Esophagus muscularis mucosa (tissue), 4 donors: ENCODE data around the gene ATP2A3. TPM values are rescaled to one million over a fixed set of nuclear protein-coding genes. Genes with fewer than 3 reads are reported as not detected.

Source experiments
- DNase-seq: peaks from one replicate; pipeline ENCODE4 v3.0.0-alpha.2; 2017; ENCODE audit errors: extremely low spot score
- H3K27ac ChIP-seq, 4 donors: fragments of 200-600 bp; sonication (generic); replicated peaks in 1 of 4; 1 replicate in 3 of 4; 2 replicates in 1 of 4; pipeline ENCODE4 v1.5.1; 2016 to 2019; ENCODE audit warnings: mild to moderate bottlenecking in 1 of 4
- H3K27me3 ChIP-seq, 4 donors: fragments of 200-600 bp; sonication (generic); one replicate each; pipeline versions ENCODE4 v1.5.1 to v1.6.0; 2016 to 2019
- H3K36me3 ChIP-seq, 4 donors: fragments of 200-600 bp; sonication (generic); one replicate each; pipeline ENCODE4 v1.5.1; 2016 to 2019
- H3K4me1 ChIP-seq, 4 donors: fragments of 200-600 bp; sonication (generic); one replicate each; pipeline ENCODE4 v1.5.1; 2016 to 2019
- H3K4me3 ChIP-seq, 4 donors: fragments of 200-600 bp; sonication (generic); 1 replicate in 2 of 4; 2 replicates in 2 of 4; pipeline ENCODE4 v1.5.1; 2016 to 2019; ENCODE audit warnings: mild to moderate bottlenecking in 4 of 4, moderate library complexity in 1 of 4
- H3K9me3 ChIP-seq, 4 donors: fragments of 200-600 bp; sonication (generic); 1 replicate in 3 of 4; 2 replicates in 1 of 4; pipeline ENCODE4 v1.5.1; 2016 to 2019
- CTCF ChIP-seq, 3 experiments: fragments of 200-600 bp in 2 of 3; fragments of 450-650 bp in 1 of 3; sonication (generic) in 2 of 3; IDR thresholded peaks; one replicate each; pipeline ENCODE4 v1.5.1; 2017 to 2019; ENCODE audit warnings: antibody characterized with exemption in 3 of 3, mild to moderate bottlenecking in 2 of 3, moderate library complexity in 1 of 3
- EP300 ChIP-seq: sonication (generic); formaldehyde crosslinking; IDR thresholded peaks from one replicate; pipeline ENCODE4 v1.6.1; 2017; ENCODE audit warnings: antibody characterized with exemption
- POLR2A ChIP-seq: fragments of 450-650 bp; IDR thresholded peaks from one replicate; pipeline ENCODE4 v1.6.1; 2017; ENCODE audit warnings: antibody characterized with exemption, moderate library complexity, mild to moderate bottlenecking, low read depth
- POLR2AphosphoS5 ChIP-seq, 2 donors: sonication (generic); formaldehyde crosslinking; IDR thresholded peaks; one replicate each; pipeline ENCODE4 v1.6.1; 2017; ENCODE audit warnings: antibody characterized with exemption in 2 of 2
- WGBS: methylation state at CpG from one replicate; pipeline ENCODE4 v1.1.5; 2018; 5-methylcytosine and 5-hydroxymethylcytosine counted together
- intact Hi-C: fragments of 100-400 bp; cut with DNase I; formaldehyde crosslinking; loops from one replicate; pipeline ENCODE4 v1.15.1; 2023
- total RNA-seq, 4 donors: library from RNA; depleted of rRNA; stranded (reverse); fragments of >200 nt; gene quantifications; one replicate each; pipeline versions ENCODE4 v1.1.0 to v1.2.1, GENCODE V29; 2016

The ATP2A3 gene
- total RNA-seq, 4 donors from 2014 or later: 17.9 to 35.4 (median 24.8) TPM

GRCh38 chr17:3915995-3916696 lies 48.1 kb downstream of the ATP2A3 start, which contains the start of gene P2RX1:
P2RX1 (minus strand) TSS chr17:3916465; CDS start chr17:3916225, 240 bp downstream.
- Histone ChIP-seq H3K4me1 (peaks cover 16 to 59% (median 49%) of the 10 kb centered on the region in 4 donors), H3K27ac (peak within 1 kb of the TSS; percentile 44 to 82 (median 64)), H3K4me3 (peak within 1 kb of the TSS; percentile 10 to 29 (median 19)), H3K27me3 (no peaks in the 10 kb centered on the region), H3K36me3 (no peaks in the 10 kb centered on the region), H3K9me3 (no peaks in the 10 kb centered on the region)
- DNase-seq: no peak
- intact Hi-C loops: loop anchor here (2.0 kb wide), 1 partner anchor 89 kb away; no protein-coding TSS in a partner anchor
- no peak for TF ChIP-seq CTCF (IDR thresholded peaks at IDR 0.05)
- TF ChIP-seq POLR2A: no peak
- no peak for TF ChIP-seq EP300
- TF ChIP-seq POLR2AphosphoS5 (IDR thresholded peaks at IDR 0.05): no peak
- 79% methylated on average over 20 of the region's 28 CpGs for WGBS

DNA sequence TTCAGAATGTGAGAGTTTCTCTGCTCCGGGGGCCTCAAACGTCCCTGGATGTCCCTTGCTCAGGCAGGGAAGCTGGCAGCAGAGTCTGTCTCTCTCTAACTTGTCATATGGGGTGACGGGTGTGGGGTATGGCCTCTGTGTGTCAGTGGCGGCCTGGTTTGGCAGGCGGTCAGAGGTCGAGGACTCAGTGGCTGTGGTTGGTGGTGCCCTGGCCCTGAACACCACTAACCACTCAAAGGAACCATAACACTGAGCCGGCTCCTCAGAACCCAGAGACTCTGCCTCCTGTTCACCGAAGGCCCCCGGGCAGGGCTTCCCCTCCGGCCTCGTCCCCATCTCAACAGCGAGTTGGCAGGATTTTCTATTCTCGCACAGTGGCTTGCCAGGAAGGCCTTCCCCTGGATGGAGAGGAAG lies 48.6 kb downstream of the ATP2A3 start:
- H3K9me3 ChIP-seq: no peaks in the 10 kb centered on the region
- H3K4me1 ChIP-seq: peaks cover 16 to 62% (median 49%) of the 10 kb centered on the region in 4 donors
- TF ChIP-seq CTCF (IDR thresholded peaks at IDR 0.05): no peak
- TF ChIP-seq POLR2A: no peak
- TF ChIP-seq EP300: no peak
- no peak for TF ChIP-seq POLR2AphosphoS5 (IDR thresholded peaks at IDR 0.05)
- 79% methylated on average over 10 of the region's 13 CpGs for WGBS
- no peaks in the 10 kb centered on the region for H3K27me3 ChIP-seq
- H3K27ac ChIP-seq: peak overlapping the region; percentile 44 to 82 (median 64)
- H3K4me3 ChIP-seq: peak overlapping the region; percentile 10 to 29 (median 19)
- DNase-seq: no peak
- H3K36me3 ChIP-seq: no peaks in the 10 kb centered on the region
- intact Hi-C loops: loop anchor here (2.0 kb wide), 1 partner anchor 89 kb away; no protein-coding TSS in a partner anchor

GRCh38 chr17:3914312-3914670 lies 49.9 kb downstream of the ATP2A3 start:
- Histone ChIP-seq H3K36me3 (no peaks in the 10 kb centered on the region), H3K4me3 (peak overlapping the region in 3 of 4 donors; percentile 3 to 28 (median 11)), H3K27ac (peak overlapping the region; percentile 20 to 82 (median 68)), H3K4me1 (peaks cover 16 to 61% (median 47%) of the 10 kb centered on the region in 4 donors), H3K9me3 (no peaks in the 10 kb centered on the region), H3K27me3 (no peaks in the 10 kb centered on the region)
- WGBS: 70% methylated on average over 5 of the region's 10 CpGs
- TF ChIP-seq CTCF (IDR thresholded peaks at IDR 0.05): no peak
- DNase-seq: no peak
- intact Hi-C loops: loop anchor here (2.0 kb wide), 1 partner anchor 91 kb away; no protein-coding TSS in a partner anchor

- Histone ChIP-seq H3K27me3 (no peaks in the 10 kb centered on the region), H3K36me3 (no peaks in the 10 kb centered on the region), H3K9me3 (no peaks in the 10 kb centered on the region), H3K4me1 (peaks cover 16 to 56% (median 41%) of the 10 kb centered on the region in 4 donors), H3K4me3 (peak overlapping the region in 3 of 4 donors; percentile 3 to 28 (median 11)), H3K27ac (peak overlapping the region; percentile 20 to 82 (median 68))
- intact Hi-C loops: loop anchor here (2.0 kb wide), 1 partner anchor 91 kb away; no protein-coding TSS in a partner anchor
- TF ChIP-seq EP300: no peak
- peak in 1 of 2 donors; percentile 50 for TF ChIP-seq POLR2AphosphoS5 (IDR thresholded peaks at IDR 0.05)
- TF ChIP-seq CTCF (IDR thresholded peaks at IDR 0.05): peak; percentile 94 to 99 (median 97)
- TF ChIP-seq POLR2A: no peak
- DNase-seq: no peak
- WGBS: 22% methylated on average over 8 of the region's 17 CpGs
These were observed 50.5 kb downstream of the ATP2A3 start for GRCh38 chr17:3913531-3914311.
